Epithelial cell of esophagus (primary cell): ENCODE measurements around the gene CERT1.

ENCODE experiments used
- DNase-seq: peaks from one replicate; pipeline ENCODE4 v3.0.0; 2010; ENCODE audit warnings: low read depth
- H3K4me3 ChIP-seq: 2 replicates; pipeline ENCODE4 v1.5.1; 2011; ENCODE audit warnings: mild to moderate bottlenecking, low read length, control low read depth
- CTCF ChIP-seq: IDR thresholded peaks from 2 replicates; pipeline ENCODE4 v1.5.1; 2011; ENCODE audit warnings: low read depth, mild to moderate bottlenecking, low read length, control low read depth, inconsistent platforms; ENCODE audit not compliant: insufficient read depth; ENCODE audit errors: missing control alignments

The CERT1 gene

GRCh38 chr5:75414241-75414640 is 97.2 kb downstream of the CERT1 start:
- TF ChIP-seq CTCF, result no peak
- no peak for DNase-seq
- no peak overlapping the region for H3K4me3 ChIP-seq

DNA sequence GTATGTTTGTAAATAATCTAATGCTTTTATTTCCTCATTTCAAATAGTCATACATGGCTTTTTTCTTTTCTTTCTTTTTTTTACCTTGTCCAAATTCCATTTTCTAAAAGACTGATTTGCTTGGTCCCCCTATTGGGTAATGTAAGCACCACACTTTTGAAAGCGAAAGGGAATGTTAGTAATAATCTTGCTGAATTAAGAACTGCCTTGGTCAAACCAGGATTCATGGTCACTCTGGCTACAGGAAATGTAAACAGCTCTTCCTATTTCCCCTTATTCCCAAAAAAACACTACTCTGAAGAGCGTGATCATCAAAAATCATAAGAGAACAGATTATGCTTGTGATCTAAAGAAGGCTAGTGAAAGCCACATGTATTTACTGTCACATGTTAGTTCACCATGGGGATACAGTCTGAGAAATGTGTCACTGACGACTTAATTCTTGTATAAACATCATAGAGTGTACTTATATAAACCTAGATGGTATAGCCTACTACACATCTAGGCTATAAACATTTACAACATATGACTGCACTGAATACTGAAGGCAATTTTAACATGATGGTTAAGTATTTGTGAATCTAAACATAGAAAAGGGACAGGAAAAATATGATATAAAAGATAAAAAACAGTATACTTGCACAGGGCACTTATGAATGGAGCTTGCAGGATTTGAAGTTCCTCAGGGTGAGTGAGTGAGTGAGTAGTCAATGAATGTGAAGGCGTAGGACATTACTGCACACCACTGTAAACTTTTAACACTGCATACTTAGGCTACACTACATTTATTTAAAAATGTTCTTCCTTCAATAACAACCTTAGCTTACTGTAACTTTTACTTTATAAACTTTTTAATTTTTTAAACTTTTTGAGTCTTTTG is 99.1 kb downstream of the CERT1 start:
- H3K4me3 ChIP-seq, result no peak overlapping the region
- no peak for TF ChIP-seq CTCF
- DNase-seq, result peak; percentile 83

DNA sequence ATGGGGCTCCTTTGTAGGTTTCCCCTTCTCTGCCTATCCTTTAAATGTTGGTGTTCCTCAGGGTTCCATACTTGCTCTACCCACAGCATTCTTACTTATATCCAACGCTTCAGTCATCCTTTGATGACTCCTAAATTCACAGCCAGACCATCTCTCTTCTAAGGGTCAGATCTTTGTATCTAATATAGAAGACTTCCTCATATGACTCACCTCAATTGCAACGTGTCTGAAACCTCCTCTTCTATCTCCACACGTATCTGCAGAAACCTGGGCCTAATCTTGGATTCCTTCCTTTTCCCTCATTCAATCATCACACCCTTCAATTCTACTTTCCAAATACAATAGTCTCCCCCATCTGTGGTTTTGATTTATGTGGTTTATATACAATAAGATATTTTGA is 106.1 kb downstream of the CERT1 start:
- no peak for TF ChIP-seq CTCF
- no peak overlapping the region for H3K4me3 ChIP-seq
- peak; percentile 70 for DNase-seq

- H3K4me3 ChIP-seq, result no peak overlapping the region
- no peak for DNase-seq
- TF ChIP-seq CTCF, result no peak
Measured at GRCh38 chr5:75395277-75395676, 116.2 kb downstream of the CERT1 start.

DNA sequence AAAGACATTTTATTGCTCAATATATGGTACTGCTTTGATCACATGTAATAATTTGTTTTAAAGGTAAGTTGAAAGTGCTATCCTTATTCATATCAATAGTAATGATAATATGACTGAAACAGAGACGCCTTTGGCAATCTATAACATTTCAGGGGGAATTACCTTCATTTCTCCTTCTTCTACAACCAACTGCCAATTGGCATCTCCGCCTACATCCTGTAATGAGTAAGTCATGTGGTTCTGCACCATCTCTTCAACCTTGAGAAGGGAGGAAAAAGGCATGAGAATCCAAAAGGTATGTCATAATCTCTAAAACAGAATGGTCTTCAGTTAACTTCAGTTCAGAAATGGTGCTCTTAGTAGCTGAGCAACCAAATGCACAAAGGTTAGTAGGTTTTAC is 122.0 kb downstream of the CERT1 start:
- DNase-seq, result no peak
- no peak for TF ChIP-seq CTCF
- H3K4me3 ChIP-seq, result no peak overlapping the region

DNA sequence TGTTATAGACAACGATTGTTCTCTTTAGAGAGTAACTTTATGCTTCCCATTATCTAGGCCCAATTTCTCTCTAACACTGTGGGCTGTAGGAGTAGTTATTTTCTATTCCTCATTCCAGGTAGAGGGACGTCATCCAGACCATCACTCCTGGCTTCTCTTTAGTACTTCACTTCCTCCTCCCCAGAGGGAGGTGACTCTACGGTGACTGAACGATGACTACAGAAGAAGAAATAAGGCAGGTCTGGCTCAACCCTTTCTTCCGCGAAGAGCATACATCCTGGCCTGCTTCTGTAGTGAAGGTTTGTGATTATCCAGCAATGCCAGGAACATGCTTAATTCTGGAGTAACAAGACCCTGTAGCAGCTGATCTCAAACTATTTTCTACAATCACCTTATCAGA is 123.6 kb downstream of the CERT1 start:
- no peak overlapping the region for H3K4me3 ChIP-seq
- TF ChIP-seq CTCF, result no peak
- peak; percentile 62 for DNase-seq

- H3K4me3 ChIP-seq, result no peak overlapping the region
- no peak for DNase-seq
- no peak for TF ChIP-seq CTCF
Measured at GRCh38 chr5:75384218-75384617, 127.2 kb downstream of the CERT1 start.
